BJ (cell line): Measurements from ENCODE around the gene UGT2B15. TPM values are rescaled to one million over a fixed set of nuclear protein-coding genes. Genes with fewer than 3 reads are reported as not detected.

Source experiments
- CTCF ChIA-PET: fragments of 350-600 bp; formaldehyde crosslinking; extraction: SDS; loops from one replicate; lab custom pipeline; 2021; ENCODE audit warnings: antibody characterized with exemption, inconsistent platforms; lab: Yijun Ruan, JAX
- POLR2A ChIA-PET: fragments of 300-600 bp; sonication (Branson Sonifier 250); formaldehyde crosslinking; extraction: SDS; loops from one replicate; lab custom pipeline; 2021; ENCODE audit warnings: antibody characterized with exemption; lab: Charles Lee
- DNase-seq: peaks from one replicate; pipeline ENCODE4 v3.0.0-alpha.2; 2011; ENCODE audit warnings: low read depth
- H3K27me3 ChIP-seq: 2 replicates; pipeline ENCODE4 v1.6.0; 2011; ENCODE audit warnings: low read length; ENCODE audit not compliant: control insufficient read depth, insufficient read depth
- H3K36me3 ChIP-seq: 2 replicates; pipeline ENCODE4 v1.5.1; 2011; ENCODE audit warnings: low read length; ENCODE audit not compliant: control insufficient read depth, insufficient read depth
- H3K4me3 ChIP-seq: 2 replicates; pipeline ENCODE4 v1.5.1; 2011; ENCODE audit warnings: low read depth, mild to moderate bottlenecking, control low read depth, low read length
- polyA plus RNA-seq: library from polyadenylated mRNA; depleted of rRNA; stranded (reverse); fragments of >200 nt; gene quantifications from 2 replicates; pipeline ENCODE4 v1.2.3, GENCODE V29; 2011
- TF ChIP-seq, protein P1 (sequence below): IDR thresholded peaks from 2 replicates; pipeline ENCODE4 v1.5.1; 2011; ENCODE audit warnings: low read depth, mild to moderate bottlenecking, control low read depth, inconsistent platforms, low read length, moderate library complexity; ENCODE audit not compliant: insufficient read depth

UGT2B15 gene
- polyA plus RNA-seq, 1 experiment = not detected

DNA sequence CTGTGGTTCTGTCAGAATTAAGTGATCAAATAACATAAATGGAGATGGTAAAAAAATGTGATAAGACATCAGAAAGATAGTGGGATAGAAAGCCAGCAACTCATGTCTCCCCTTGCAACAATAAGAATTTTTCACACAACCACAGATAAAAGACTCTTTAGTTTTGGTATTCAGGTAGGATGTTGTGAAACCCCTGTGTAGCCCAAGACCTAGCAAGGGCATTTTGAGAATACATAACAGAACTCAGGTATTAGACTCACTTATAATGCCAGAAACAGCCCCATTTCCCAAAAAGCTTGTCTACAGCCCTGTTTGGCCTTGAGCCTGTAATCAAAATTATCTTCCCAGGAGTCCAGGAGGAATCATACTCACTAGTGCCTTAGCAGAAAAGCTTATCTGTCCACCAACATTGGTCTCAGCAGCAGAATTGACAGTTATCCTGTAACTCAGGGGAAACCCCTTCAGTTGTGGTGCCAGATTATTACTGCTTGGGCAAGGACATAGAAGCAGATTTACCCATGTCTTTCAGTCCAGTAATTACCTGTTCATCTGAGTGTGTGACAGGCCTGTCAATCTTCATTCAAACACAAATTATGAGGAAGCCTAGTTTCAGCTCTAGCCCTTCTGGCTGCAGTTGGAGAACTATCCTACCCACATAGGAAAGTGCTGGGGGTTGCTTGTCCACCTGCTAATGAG, 53.3 kb downstream of the UGT2B15 start:
- DNase-seq = no peak
- Histone ChIP-seq H3K27me3 (no peaks in the 10 kb centered on the region), H3K4me3 (no peak overlapping the region), H3K36me3 (no peaks in the 10 kb centered on the region)
- TF ChIP-seq, protein P1, sequence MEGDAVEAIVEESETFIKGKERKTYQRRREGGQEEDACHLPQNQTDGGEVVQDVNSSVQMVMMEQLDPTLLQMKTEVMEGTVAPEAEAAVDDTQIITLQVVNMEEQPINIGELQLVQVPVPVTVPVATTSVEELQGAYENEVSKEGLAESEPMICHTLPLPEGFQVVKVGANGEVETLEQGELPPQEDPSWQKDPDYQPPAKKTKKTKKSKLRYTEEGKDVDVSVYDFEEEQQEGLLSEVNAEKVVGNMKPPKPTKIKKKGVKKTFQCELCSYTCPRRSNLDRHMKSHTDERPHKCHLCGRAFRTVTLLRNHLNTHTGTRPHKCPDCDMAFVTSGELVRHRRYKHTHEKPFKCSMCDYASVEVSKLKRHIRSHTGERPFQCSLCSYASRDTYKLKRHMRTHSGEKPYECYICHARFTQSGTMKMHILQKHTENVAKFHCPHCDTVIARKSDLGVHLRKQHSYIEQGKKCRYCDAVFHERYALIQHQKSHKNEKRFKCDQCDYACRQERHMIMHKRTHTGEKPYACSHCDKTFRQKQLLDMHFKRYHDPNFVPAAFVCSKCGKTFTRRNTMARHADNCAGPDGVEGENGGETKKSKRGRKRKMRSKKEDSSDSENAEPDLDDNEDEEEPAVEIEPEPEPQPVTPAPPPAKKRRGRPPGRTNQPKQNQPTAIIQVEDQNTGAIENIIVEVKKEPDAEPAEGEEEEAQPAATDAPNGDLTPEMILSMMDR = no peak
- POLR2A ChIA-PET = no interaction called here
- CTCF ChIA-PET = no interaction called here

DNA sequence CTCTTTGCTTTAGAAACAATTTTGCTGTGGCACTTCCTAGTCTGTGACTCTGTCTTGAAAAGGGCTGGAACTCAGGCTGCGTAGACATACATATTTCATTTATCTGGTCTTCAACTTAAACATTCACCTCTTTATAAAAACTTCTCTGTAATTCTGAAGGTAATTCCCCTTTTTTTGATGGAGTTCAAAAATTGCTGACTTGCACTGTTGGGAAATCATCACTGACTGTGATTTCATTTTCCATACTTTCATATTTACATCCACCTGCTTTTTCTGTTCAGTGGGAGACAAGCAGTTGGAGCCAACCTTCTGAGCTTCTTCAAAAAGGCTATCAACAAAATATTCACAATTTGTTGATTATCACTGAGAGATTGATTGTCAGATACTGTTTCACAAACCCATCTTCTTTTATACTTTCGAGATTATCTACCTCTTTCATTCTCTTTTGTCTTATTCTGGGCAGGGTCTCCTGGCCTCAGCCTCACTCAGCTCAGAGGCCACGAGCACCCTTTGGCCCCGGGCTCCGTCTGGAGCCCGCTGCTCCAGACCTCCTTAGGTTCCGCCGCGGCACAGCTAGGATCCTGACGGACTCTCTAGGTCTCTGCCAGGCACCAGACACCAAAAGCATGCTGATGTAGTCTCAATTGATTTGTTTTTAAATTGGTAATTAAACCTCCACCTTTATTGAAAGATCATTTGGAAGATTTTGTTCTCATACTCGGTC, 54.6 kb downstream of the UGT2B15 start:
- Histone ChIP-seq H3K27me3 (no peaks in the 10 kb centered on the region), H3K36me3 (no peaks in the 10 kb centered on the region), H3K4me3 (no peak overlapping the region)
- TF ChIP-seq, protein P1 = no peak
- ChIA-PET POLR2A (no interaction called here), CTCF (no interaction called here)
- DNase-seq = no peak

DNA sequence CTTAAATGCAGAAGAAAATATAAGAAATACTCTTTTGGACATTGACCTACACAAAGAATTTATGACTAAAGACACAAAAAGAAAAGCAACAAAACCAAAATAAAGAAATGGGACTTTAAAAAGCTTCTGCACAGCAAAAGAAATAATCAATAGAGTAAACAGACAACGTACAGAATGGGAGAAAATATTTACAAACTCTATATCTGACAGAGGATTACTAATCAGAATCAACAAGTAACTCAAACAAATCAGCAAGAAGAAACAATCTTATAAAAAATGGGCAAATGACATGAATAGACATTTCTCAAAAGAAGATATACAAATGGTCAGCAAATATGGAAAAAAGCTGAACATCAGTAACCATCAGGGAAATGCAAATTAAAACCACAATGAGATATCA, 56.7 kb downstream of the UGT2B15 start:
- H3K36me3 ChIP-seq = no peaks in the 10 kb centered on the region
- no peak overlapping the region for H3K4me3 ChIP-seq
- POLR2A ChIA-PET = no interaction called here
- H3K27me3 ChIP-seq = no peaks in the 10 kb centered on the region
- CTCF ChIA-PET = no interaction called here
- no peak for DNase-seq
- TF ChIP-seq, protein P1 = no peak

DNA sequence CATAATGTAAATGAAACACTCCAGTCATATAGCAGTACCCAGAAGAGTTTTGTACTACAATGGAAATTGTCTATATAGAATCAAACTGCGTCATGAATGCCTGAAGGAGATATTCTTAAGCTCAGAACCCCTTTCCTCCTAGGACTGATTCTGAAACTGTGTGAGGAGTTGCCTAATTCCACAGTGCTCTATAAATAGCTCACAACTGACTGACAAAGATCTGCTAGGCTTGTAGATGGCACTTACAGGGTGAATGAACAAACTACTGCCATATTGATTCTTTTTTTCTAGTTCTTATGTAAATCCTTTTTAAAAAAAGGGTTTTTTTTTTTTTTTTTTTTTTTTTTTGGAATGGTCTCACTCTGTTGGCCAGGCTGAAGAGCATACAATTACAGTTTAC, 64.2 kb downstream of the UGT2B15 start:
- CTCF ChIA-PET = no interaction called here
- TF ChIP-seq, protein P1 = no peak
- no peak for DNase-seq

DNA sequence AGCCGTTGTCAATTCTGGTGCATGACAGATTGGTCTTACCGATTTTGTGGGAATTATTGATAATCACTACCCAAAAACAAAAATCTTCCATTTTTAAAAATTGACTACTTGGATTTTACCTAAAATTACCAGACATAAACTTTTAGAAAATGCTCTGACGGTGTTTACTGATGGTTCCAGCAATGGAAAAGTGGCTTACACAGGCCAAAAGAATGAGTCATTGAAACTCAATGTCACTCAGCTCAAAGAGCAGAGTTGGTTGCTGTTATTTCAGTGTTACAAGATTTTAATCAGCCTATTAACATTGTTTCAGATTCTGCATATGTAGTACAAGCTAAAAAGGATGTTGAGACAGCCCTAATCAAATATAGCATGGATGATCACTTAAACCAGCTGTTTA, 71.3 kb downstream of the UGT2B15 start:
- H3K36me3 ChIP-seq = no peaks in the 10 kb centered on the region
- H3K4me3 ChIP-seq = no peak overlapping the region
- no peaks in the 10 kb centered on the region for H3K27me3 ChIP-seq
- ChIA-PET POLR2A (no interaction called here), CTCF (no interaction called here)
- TF ChIP-seq, protein P1 = no peak
- no peak for DNase-seq

More for the DNA sequence above, 64.2 kb downstream of the UGT2B15 start:
- no peak overlapping the region for H3K4me3 ChIP-seq
- H3K27me3 ChIP-seq = no peaks in the 10 kb centered on the region
- H3K36me3 ChIP-seq = no peaks in the 10 kb centered on the region
- POLR2A ChIA-PET = no interaction called here
